ENCODE data around the gene REX1BD.

DNA sequence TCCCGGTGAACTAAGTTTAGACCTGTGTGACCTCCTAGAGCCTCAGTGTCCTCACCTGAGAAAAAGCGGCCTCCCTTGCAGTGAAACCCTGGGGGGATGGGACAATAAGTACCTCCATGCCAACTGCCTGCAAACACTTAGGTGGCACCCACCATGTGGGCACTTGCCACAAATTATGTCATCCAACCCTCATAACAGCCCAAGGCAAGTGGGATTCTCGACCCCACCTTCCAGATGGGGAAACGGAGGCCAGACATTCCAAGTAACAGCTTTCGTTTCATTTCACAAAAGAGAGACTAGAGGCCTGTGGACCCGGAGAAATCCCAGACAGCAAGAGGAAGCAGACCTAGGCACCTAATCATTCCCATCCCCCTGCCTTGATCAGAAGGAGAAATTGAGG is 6.9 kb downstream of the REX1BD start:
- TF ChIP-seq POLR2AphosphoS5 (IDR thresholded peaks at IDR 0.05; ENCODE audit: borderline replicate concordance, low read depth, low read length) (no peak), EZH2 (IDR thresholded peaks at IDR 0.05) (no peak)

Data from SK-N-MC (cell line).